HG03575 (cell line): Measurements from ENCODE around the gene ATP5ME.

ENCODE experiments used
- ATAC-seq: cut with Tn5 transposase; IDR thresholded peaks from one replicate; pipeline ENCODE4 v1.9.1; 2021; ENCODE audit not compliant: unreplicated experiment, insufficient number of reproducible peaks, low FRiP score; ENCODE audit errors: extremely low read depth

Gene ATP5ME

GRCh38 chr4:674172-675035, at the start of gene ATP5ME, which contains the start of gene MYL5:
Gene ATP5ME, minus strand, starts transcription at chr4:674276. Its CDS starts 29 bp downstream, at chr4:674247.
Gene MYL5, plus strand, starts transcription at chr4:674542. Its CDS starts 3,485 bp downstream, at chr4:678027.
- ATAC-seq = peak; percentile 58

GRCh38 chr4:722851-723360, 48.8 kb upstream of the ATP5ME start:
- ATAC-seq = no peak

GRCh38 chr4:722169-722725, 48.2 kb upstream of the ATP5ME start:
- no peak for ATAC-seq

- ATAC-seq = no peak
Observed at GRCh38 chr4:721261-722168, 47.4 kb upstream of the ATP5ME start.

GRCh38 chr4:720111-720860, 46.2 kb upstream of the ATP5ME start:
- ATAC-seq = no peak

- ATAC-seq = no peak
Observed at GRCh38 chr4:718460-718859, 44.4 kb upstream of the ATP5ME start.

GRCh38 chr4:717601-718320, 43.7 kb upstream of the ATP5ME start:
- ATAC-seq = no peak

GRCh38 chr4:714087-714486, 40.0 kb upstream of the ATP5ME start:
- no peak for ATAC-seq

- ATAC-seq = no peak
Observed at GRCh38 chr4:712916-713632, 39.0 kb upstream of the ATP5ME start.

GRCh38 chr4:712093-712492, 38.0 kb upstream of the ATP5ME start:
- ATAC-seq = no peak

GRCh38 chr4:710916-711315, 36.8 kb upstream of the ATP5ME start:
- no peak for ATAC-seq

GRCh38 chr4:710116-710515, 36.0 kb upstream of the ATP5ME start:
- ATAC-seq = no peak

GRCh38 chr4:709348-709747, 35.3 kb upstream of the ATP5ME start:
- ATAC-seq = no peak

- no peak for ATAC-seq
Observed at GRCh38 chr4:708631-708933, 34.5 kb upstream of the ATP5ME start.

- no peak for ATAC-seq
Observed at GRCh38 chr4:707929-708630, 34.0 kb upstream of the ATP5ME start.

GRCh38 chr4:706834-707598, 32.9 kb upstream of the ATP5ME start:
- ATAC-seq = no peak
